HCT116 (cell line): Measurements from ENCODE around the gene AACS. TPM values are rescaled to one million over a fixed set of nuclear protein-coding genes. Genes with fewer than 3 reads are reported as not detected.

Experiments used
- ATAC-seq: fragments of 200-7000 bp; cut with Tn5 transposase; 2 replicates; pipeline ENCODE4 v1.9.1; 2020; ENCODE audit warnings: mild to moderate bottlenecking, moderate library complexity
- BruUV-seq: library from RNA; stranded (reverse); fragments of 400-500 nt; replicated peaks from 2 replicates; lab custom pipeline; 2021; lab: Mats Ljungman, UMichigan
- CTCF ChIA-PET: fragments of 300-600 bp; sonication (Branson Sonifier 250); formaldehyde crosslinking; loops from one replicate; lab custom pipeline; 2021; ENCODE audit warnings: antibody characterized with exemption; lab: Charles Lee
- POLR2A ChIA-PET: fragments of 300-600, 350-600 bp; sonication (Branson Sonifier 250); formaldehyde crosslinking; loops from one replicate; lab custom pipeline; 2021; ENCODE audit warnings: antibody characterized with exemption; lab: Charles Lee
- RAD21 ChIA-PET, 2 experiments: fragments of 300-600 bp; sonication (Branson Sonifier 250); formaldehyde crosslinking; loops; one replicate each; lab custom pipeline; 2023; ENCODE audit warnings: low total read pairs in 2 of 2; ENCODE audit not compliant: uncharacterized antibody in 2 of 2, unreplicated experiment in 2 of 2, low non-redundant PET in 1 of 2; lab: Charles Lee
- DNase-seq: peaks from one replicate; pipeline ENCODE4 v3.0.0-alpha.2; 2010; ENCODE audit warnings: low read depth, low spot score
- H2AFZ ChIP-seq: fragments of 200-600 bp; shearing (Covaris generic), sonication (generic); 2 replicates; pipeline ENCODE4 v1.6.1; 2017; ENCODE audit warnings: low read depth, mixed run types, mixed read lengths, antibody characterized with exemption, low read length; ENCODE audit not compliant: poor library complexity, severe bottlenecking
- H3K27ac ChIP-seq: 2 replicates; pipeline ENCODE4 v1.5.1; 2012; ENCODE audit warnings: low read depth, low read length
- H3K27me3 ChIP-seq: fragments of 200-600 bp; sonication (generic); 2 replicates; pipeline ENCODE4 v1.6.1; 2016; ENCODE audit warnings: mixed run types, low read length, mixed read lengths; ENCODE audit not compliant: insufficient read depth
- H3K36me3 ChIP-seq, 2 experiments: fragments of 200-500 bp in 1 of 2; fragments of 200-600 bp in 1 of 2; sonication (Bioruptor generic) in 1 of 2; sonication (generic) in 1 of 2; 2 replicates each; pipeline versions ENCODE4 v1.5.1 to v1.6.1; 2014 to 2016; ENCODE audit warnings: low read length in 2 of 2, inconsistent platforms in 1 of 2, mixed read lengths in 1 of 2, mixed run types in 1 of 2; ENCODE audit not compliant: insufficient read depth in 2 of 2, control insufficient read depth in 1 of 2
- H3K4me1 ChIP-seq, 2 experiments: fragments of 200-600 bp in 1 of 2; sonication (generic) in 1 of 2; 2 replicates each; pipeline versions ENCODE4 v1.5.1 to v1.6.1; 2012 to 2017; ENCODE audit warnings: low read length in 2 of 2, inconsistent platforms in 1 of 2, mild to moderate bottlenecking in 1 of 2, mixed read lengths in 1 of 2, mixed run types in 1 of 2, moderate library complexity in 1 of 2; ENCODE audit not compliant: insufficient read depth in 2 of 2, control insufficient read depth in 1 of 2
- H3K4me2 ChIP-seq: fragments of 200-600 bp; sonication (generic); 2 replicates; pipeline ENCODE4 v1.6.1; 2017; ENCODE audit warnings: mixed run types, low read length, mixed read lengths
- H3K4me3 ChIP-seq, 2 experiments: fragments of 200-600 bp in 1 of 2; sonication (generic) in 1 of 2; replicated peaks in 1 of 2; 2 replicates each; pipeline ENCODE4 v1.5.1; 2011 to 2016; ENCODE audit warnings: low read length in 2 of 2, control low read depth in 1 of 2, low read depth in 1 of 2, mild to moderate bottlenecking in 1 of 2, mixed read lengths in 1 of 2, mixed run types in 1 of 2
- H3K79me2 ChIP-seq: fragments of 200-600 bp; sonication (generic); 2 replicates; pipeline ENCODE4 v1.6.1; 2017; ENCODE audit warnings: mild to moderate bottlenecking, mixed run types, low read length, moderate library complexity, mixed read lengths; ENCODE audit not compliant: insufficient read depth
- H3K9ac ChIP-seq: fragments of 200-600 bp; sonication (generic); 2 replicates; pipeline ENCODE4 v1.6.1; 2016; ENCODE audit warnings: low read length, mixed read lengths
- H3K9me2 ChIP-seq: fragments of 200-600 bp; sonication (generic), shearing (Covaris generic); 2 replicates; pipeline ENCODE4 v1.6.1; 2017; ENCODE audit warnings: mixed run types, mild to moderate bottlenecking, moderate library complexity; ENCODE audit not compliant: insufficient read depth
- H3K9me3 ChIP-seq, 2 experiments: fragments of 200-500 bp in 1 of 2; fragments of 200-600 bp in 1 of 2; sonication (Bioruptor generic) in 1 of 2; sonication (generic) in 1 of 2; 2 replicates each; pipeline ENCODE4 v1.6.1; 2014 to 2017; ENCODE audit warnings: low read length in 2 of 2, mixed read lengths in 2 of 2, inconsistent platforms in 1 of 2, low read depth in 1 of 2, mild to moderate bottlenecking in 1 of 2, mixed run types in 1 of 2, moderate library complexity in 1 of 2; ENCODE audit not compliant: control insufficient read depth in 1 of 2, insufficient read depth in 1 of 2
- H4K20me1 ChIP-seq: fragments of 200-600 bp; sonication (generic), shearing (Covaris generic); 2 replicates; pipeline ENCODE4 v1.6.1; 2017; ENCODE audit warnings: mixed run types, mild to moderate bottlenecking, moderate library complexity; ENCODE audit not compliant: insufficient read depth
- CBX3 ChIP-seq: IDR thresholded peaks from 2 replicates; pipeline ENCODE4 v1.6.1; 2012; ENCODE audit warnings: low read depth
- ELF1 ChIP-seq: IDR thresholded peaks from 2 replicates; pipeline ENCODE4 v1.6.1; 2012; ENCODE audit warnings: low read depth, borderline replicate concordance
- EZH2 ChIP-seq: fragments of 200-600 bp; sonication (generic); IDR thresholded peaks from 2 replicates; pipeline ENCODE4 v1.6.1; 2017; ENCODE audit warnings: antibody characterized with exemption, mixed run types
- FOSL1 ChIP-seq: IDR thresholded peaks from 2 replicates; pipeline ENCODE4 v1.6.1; 2012; ENCODE audit warnings: low read depth
- JUND ChIP-seq: IDR thresholded peaks from 2 replicates; pipeline ENCODE4 v1.6.1; 2012
- POLR2A ChIP-seq: IDR thresholded peaks from 2 replicates; pipeline ENCODE4 v1.7.0; 2011; ENCODE audit warnings: borderline replicate concordance; ENCODE audit not compliant: insufficient read depth, insufficient read length; ENCODE audit errors: extremely low read depth
- POLR2AphosphoS5 ChIP-seq: IDR thresholded peaks from 2 replicates; pipeline ENCODE4 v1.6.1; 2011; ENCODE audit warnings: mild to moderate bottlenecking, low read depth, low read length, moderate library complexity
- RAD21 ChIP-seq: IDR thresholded peaks from 2 replicates; pipeline ENCODE4 v1.6.1; 2012; ENCODE audit warnings: low read depth, mild to moderate bottlenecking
- REST ChIP-seq: IDR thresholded peaks from 2 replicates; pipeline ENCODE4 v1.6.1; 2012; ENCODE audit warnings: low read depth
- SP1 ChIP-seq: IDR thresholded peaks from 2 replicates; pipeline ENCODE4 v1.6.1; 2012; ENCODE audit warnings: low read depth
- SRF ChIP-seq: IDR thresholded peaks from 2 replicates; pipeline ENCODE4 v1.6.1; 2012; ENCODE audit warnings: low read depth
- TCF7L2 ChIP-seq: IDR thresholded peaks from 2 replicates; pipeline ENCODE4 v1.7.0; 2011; ENCODE audit warnings: borderline replicate concordance, inconsistent platforms; ENCODE audit not compliant: insufficient read depth, insufficient read length; ENCODE audit errors: extremely low read depth
- YY1 ChIP-seq: IDR thresholded peaks from 2 replicates; pipeline ENCODE4 v1.6.1; 2011; ENCODE audit warnings: low read length, low read depth, moderate library complexity, mild to moderate bottlenecking; ENCODE audit not compliant: insufficient replicate concordance; ENCODE audit errors: extremely low read depth
- intact Hi-C: fragments of 100-400 bp; cut with micrococcal nuclease; formaldehyde crosslinking; loops from 2 replicates; pipeline ENCODE4 v1.10.0; 2022
- total RNA-seq: library from RNA; stranded (reverse); gene quantifications from one replicate; pipeline ENCODE4 v1.2.1, GENCODE V29; 2021; ENCODE audit not compliant: unreplicated experiment
- TF ChIP-seq, protein P1 (sequence below): IDR thresholded peaks from 2 replicates; pipeline ENCODE4 v1.6.1; 2012
- TF ChIP-seq, protein P2 (sequence below): IDR thresholded peaks from 2 replicates; pipeline ENCODE4 v1.6.1; 2012

Gene AACS
- total RNA-seq, 1 experiment from 2014 or later = 16.0 TPM

DNA sequence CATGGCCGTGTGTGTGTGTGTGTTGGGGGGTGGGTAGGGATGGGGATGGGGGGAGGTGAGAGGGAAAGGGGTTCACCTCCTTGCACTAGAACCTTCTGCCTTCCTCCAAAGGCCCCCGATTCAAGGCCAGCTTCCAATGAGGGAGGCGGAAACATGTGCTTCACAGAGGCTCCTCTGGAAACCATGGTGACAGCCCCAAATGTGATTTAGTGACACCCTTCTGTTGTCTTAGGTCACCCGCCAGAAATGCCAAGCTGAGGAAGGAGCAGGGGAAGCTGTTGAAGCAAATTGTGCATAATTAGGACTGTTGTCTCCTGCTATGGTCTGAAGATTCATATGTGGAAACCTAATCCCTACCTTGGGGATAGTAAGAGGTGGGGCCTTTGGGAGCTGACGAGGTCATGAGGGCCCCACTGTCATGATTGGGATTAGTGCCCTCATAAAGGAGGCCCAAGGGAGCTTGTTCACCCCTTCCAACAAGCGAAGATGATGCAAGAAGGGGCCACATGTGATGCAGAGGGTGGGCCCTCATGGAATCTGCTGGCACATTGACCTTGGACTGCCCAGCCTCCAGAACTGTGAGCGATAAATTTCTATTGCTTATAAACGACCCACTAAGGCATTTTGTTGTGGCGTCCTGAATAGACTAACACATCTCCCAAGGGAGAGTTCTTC is 95.2 kb downstream of the AACS start:
- H4K20me1 ChIP-seq = no peaks in the 10 kb centered on the region
- H3K79me2 ChIP-seq = no peaks in the 10 kb centered on the region
- no peak overlapping the region for H3K27ac ChIP-seq
- POLR2A ChIA-PET = no interaction called here
- BruUV-seq = no TSS peak
- H3K36me3 ChIP-seq = no peaks in the 10 kb centered on the region
- no peaks in the 10 kb centered on the region for H3K9me2 ChIP-seq
- RAD21 ChIA-PET = no interaction called here
- H2AFZ ChIP-seq = no peak overlapping the region
- CTCF ChIA-PET = no interaction called here
- H3K9me3 ChIP-seq = no peaks in the 10 kb centered on the region
- no peak overlapping the region for H3K9ac ChIP-seq
- H3K4me3 ChIP-seq = no peak overlapping the region
- intact Hi-C loops = no loop called here
- ATAC-seq = no peak
- no peaks in the 10 kb centered on the region for H3K4me1 ChIP-seq
- TF ChIP-seq SRF (no peak), TCF7L2 (no peak), SP1 (no peak), POLR2A (no peak), POLR2AphosphoS5 (no peak), JUND (no peak), REST (no peak), EZH2 (no peak), YY1 (no peak), RAD21 (no peak), CBX3 (no peak), ELF1 (no peak), FOSL1 (no peak)
- TF ChIP-seq, protein P1, sequence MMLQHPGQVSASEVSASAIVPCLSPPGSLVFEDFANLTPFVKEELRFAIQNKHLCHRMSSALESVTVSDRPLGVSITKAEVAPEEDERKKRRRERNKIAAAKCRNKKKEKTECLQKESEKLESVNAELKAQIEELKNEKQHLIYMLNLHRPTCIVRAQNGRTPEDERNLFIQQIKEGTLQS = no peak
- TF ChIP-seq, protein P2, sequence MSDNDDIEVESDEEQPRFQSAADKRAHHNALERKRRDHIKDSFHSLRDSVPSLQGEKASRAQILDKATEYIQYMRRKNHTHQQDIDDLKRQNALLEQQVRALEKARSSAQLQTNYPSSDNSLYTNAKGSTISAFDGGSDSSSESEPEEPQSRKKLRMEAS = no peak
- TF ChIP-seq, all 23 proteins: peak for 0
- DNase-seq = no peak
- H3K4me2 ChIP-seq = no peak overlapping the region
- no peaks in the 10 kb centered on the region for H3K27me3 ChIP-seq
